Lung (tissue), 12 donors: Measurements from ENCODE around the gene DLG4. TPM values are rescaled to one million over a fixed set of nuclear protein-coding genes. Genes with fewer than 3 reads are reported as not detected.

Experiments used
- ATAC-seq: fragments of 200-7000 bp; cut with Tn5 transposase; one replicate; pipeline ENCODE4 v1.9.1; 2020; ENCODE audit warnings: moderate number of reproducible peaks; ENCODE audit not compliant: insufficient read depth, low FRiP score
- DNase-seq, 3 donors: peaks; one replicate each; pipeline ENCODE4 v3.0.0-alpha.2; 2013 to 2017
- H3K27ac ChIP-seq, 2 donors: one replicate each; pipeline ENCODE4 v1.5.1; 2013; ENCODE audit warnings: mild to moderate bottlenecking in 2 of 2, moderate library complexity in 2 of 2, control low read depth in 1 of 2, inconsistent platforms in 1 of 2, low read depth in 1 of 2, low read length in 1 of 2
- H3K27me3 ChIP-seq, 3 donors: one replicate each; pipeline ENCODE4 v1.5.1; 2013; ENCODE audit warnings: low read length in 2 of 3; ENCODE audit not compliant: control insufficient read depth in 3 of 3, insufficient read depth in 3 of 3
- H3K36me3 ChIP-seq, 4 donors: one replicate each; pipeline ENCODE4 v1.5.1; 2013; ENCODE audit warnings: low read length in 4 of 4, mild to moderate bottlenecking in 1 of 4, moderate library complexity in 1 of 4; ENCODE audit not compliant: control insufficient read depth in 4 of 4, insufficient read depth in 4 of 4
- H3K4me1 ChIP-seq, 5 donors: one replicate each; pipeline ENCODE4 v1.5.1; 2013; ENCODE audit warnings: low read length in 5 of 5, mild to moderate bottlenecking in 2 of 5, moderate library complexity in 1 of 5; ENCODE audit not compliant: control insufficient read depth in 5 of 5, insufficient read depth in 5 of 5
- H3K4me3 ChIP-seq: one replicate; pipeline ENCODE4 v1.5.1; 2013; ENCODE audit warnings: mild to moderate bottlenecking, control low read depth, moderate library complexity
- H3K9ac ChIP-seq, 2 donors: one replicate each; pipeline ENCODE4 v1.5.1; 2013; ENCODE audit warnings: low read length in 2 of 2, control low read depth in 1 of 2; ENCODE audit not compliant: insufficient read depth in 1 of 2
- H3K9me3 ChIP-seq, 4 donors: one replicate each; pipeline ENCODE4 v1.5.1; 2013; ENCODE audit warnings: low read length in 3 of 4, mild to moderate bottlenecking in 1 of 4, moderate library complexity in 1 of 4; ENCODE audit not compliant: control insufficient read depth in 4 of 4, insufficient read depth in 3 of 4
- WGBS, 2 donors: extraction: QIAGEN DNeasy Blood & Tissue Kit; methylation state at CpG; one replicate each; pipeline ENCODE4 v1.1.7; 2013; 5-methylcytosine and 5-hydroxymethylcytosine counted together
- polyA plus RNA-seq, 2 donors: library from polyadenylated mRNA; stranded (reverse); fragments of 200-250 nt; gene quantifications; one replicate each; pipeline ENCODE4 v1.2.1, GENCODE V29; 2013
- total RNA-seq, 2 donors: library from RNA; depleted of rRNA in 1 of 2; stranded (reverse); fragments of >200 nt in 1 of 2; gene quantifications; one replicate each; pipeline ENCODE4 v1.2.1, GENCODE V29; 2014 to 2021
- TF ChIP-seq, protein P1 (sequence below): IDR thresholded peaks from 2 replicates; pipeline ENCODE4 v1.5.1; 2012; ENCODE audit warnings: mild to moderate bottlenecking; ENCODE audit errors: control extremely low read depth, extremely low read depth
- donor health status: control.
- donor health status: control.
- donor health status: Bipolar disorder and iron deficiency.
- donor health status: healthy.
- donor health status: DM: yes; HTN: yes; CAD: no.

Gene DLG4
- total and polyA plus RNA-seq, 4 donors: 10.0 to 20.1 (median 15.2) TPM

DNA sequence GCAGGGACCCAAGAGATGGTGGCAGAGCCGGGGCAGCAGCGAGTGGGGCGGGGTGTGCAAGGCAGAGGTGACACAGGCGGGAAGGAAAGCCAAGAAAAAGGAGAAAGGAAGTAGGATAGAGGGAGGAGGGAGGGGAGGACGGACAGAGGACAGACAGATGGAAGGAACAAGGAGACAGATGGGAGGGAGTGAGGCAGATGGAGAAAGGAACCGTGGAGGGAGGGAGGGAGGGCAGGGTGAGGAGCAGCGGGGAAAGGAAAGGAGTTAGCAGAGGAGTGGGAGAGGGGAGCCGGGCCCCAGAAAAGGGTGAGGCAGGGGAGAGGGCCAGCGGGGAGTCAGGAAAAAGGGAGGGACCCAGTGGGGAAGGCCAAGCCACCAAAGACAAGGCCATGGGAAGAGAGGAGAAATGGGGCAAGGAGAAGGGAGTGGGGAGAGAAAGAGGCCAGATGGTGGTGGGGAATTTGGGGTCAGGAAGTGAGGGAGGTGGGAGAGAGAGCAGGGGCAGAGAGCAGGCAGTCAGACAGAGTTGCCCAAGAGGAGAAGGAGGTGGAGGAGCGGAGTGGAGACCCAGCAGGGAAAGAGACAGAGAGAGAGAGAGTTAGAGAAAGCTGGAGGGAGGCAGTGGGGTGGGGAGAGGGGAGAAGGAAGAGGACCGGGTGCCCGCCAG, 27.2 kb downstream of the DLG4 start:
- Histone ChIP-seq H3K27ac (no peak overlapping the region), H3K36me3 (peaks cover 0 to 37% (median 26%) of the 10 kb centered on the region in 4 donors), H3K9ac (no peak overlapping the region), H3K9me3 (no peaks in the 10 kb centered on the region), H3K27me3 (no peaks in the 10 kb centered on the region), H3K4me1 (no peaks in the 10 kb centered on the region), H3K4me3 (no peak overlapping the region)
- DNase-seq (no peak), ATAC-seq (no peak)
- WGBS, 2 donors: 81 to 82% methylated on average over 10 to 12 of the region's 12 CpGs
- TF ChIP-seq, protein P1, sequence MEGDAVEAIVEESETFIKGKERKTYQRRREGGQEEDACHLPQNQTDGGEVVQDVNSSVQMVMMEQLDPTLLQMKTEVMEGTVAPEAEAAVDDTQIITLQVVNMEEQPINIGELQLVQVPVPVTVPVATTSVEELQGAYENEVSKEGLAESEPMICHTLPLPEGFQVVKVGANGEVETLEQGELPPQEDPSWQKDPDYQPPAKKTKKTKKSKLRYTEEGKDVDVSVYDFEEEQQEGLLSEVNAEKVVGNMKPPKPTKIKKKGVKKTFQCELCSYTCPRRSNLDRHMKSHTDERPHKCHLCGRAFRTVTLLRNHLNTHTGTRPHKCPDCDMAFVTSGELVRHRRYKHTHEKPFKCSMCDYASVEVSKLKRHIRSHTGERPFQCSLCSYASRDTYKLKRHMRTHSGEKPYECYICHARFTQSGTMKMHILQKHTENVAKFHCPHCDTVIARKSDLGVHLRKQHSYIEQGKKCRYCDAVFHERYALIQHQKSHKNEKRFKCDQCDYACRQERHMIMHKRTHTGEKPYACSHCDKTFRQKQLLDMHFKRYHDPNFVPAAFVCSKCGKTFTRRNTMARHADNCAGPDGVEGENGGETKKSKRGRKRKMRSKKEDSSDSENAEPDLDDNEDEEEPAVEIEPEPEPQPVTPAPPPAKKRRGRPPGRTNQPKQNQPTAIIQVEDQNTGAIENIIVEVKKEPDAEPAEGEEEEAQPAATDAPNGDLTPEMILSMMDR: no peak

DNA sequence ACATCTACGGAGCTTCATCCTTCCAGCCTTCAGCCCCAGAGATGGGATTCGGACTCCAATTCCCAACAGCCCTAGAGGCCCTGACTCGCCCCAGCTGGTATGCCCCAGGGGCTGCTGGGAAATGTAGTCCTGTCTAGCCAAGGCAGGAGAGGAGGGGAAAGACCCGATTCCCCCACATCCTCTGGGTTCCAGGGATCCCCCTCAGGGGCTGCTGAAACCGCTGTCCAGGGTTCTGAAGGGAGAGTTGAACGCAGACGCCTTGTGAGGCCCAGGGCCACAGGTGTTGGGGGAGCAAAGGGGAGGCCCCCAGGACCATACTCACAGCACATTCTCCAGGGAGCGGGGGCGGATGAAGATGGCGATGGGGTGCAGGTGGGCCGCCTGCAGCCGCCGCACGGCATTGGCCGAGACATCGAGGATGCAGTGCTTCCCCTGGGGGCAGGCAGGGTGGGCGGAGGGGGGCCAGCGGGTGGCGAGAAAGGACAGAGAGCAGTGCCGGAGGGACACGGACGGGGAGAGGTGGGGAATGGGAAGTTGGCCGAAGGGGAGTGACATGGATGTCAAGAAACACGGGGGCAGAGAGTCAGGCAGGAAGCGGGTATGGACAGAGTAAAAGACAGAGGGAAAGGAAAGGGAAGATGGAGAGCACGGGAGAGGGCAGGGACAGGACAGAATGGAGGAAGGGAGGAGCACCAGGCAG, 27.9 kb downstream of the DLG4 start:
- no peaks in the 10 kb centered on the region for H3K27me3 ChIP-seq
- peaks cover 0 to 34% (median 23%) of the 10 kb centered on the region in 4 donors for H3K36me3 ChIP-seq
- TF ChIP-seq, protein P1: no peak
- DNase-seq: peak; percentile 59 to 68 (median 67)
- H3K9ac ChIP-seq: no peak overlapping the region
- 79 to 89% methylated on average over 26 of the region's 26 CpGs for WGBS, 2 donors
- no peaks in the 10 kb centered on the region for H3K9me3 ChIP-seq
- H3K4me3 ChIP-seq: no peak overlapping the region
- no peaks in the 10 kb centered on the region for H3K4me1 ChIP-seq
- H3K27ac ChIP-seq: no peak overlapping the region
- no peak for ATAC-seq

DNA sequence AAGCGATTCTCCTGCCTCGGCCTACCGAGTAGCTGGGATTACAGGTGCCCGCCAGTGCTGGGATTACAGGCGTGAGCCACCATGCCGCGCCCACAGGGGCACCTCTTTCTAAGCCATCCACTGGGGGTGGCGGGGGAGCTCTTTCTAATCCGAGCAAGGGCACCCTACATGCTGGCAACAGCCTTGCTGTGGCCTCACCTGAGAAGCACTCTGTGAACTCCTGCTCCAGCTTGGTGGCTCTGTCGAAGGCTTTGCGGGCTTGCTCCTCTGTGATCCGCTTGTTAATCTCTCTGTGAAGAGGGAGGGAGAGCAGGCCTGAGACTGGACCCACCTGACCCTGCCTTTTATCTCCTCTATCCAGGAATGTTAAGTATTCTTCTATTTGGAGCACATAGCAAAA, 28.6 kb downstream of the DLG4 start:
- no peak for DNase-seq
- H3K36me3 ChIP-seq: peaks cover 0 to 27% (median 17%) of the 10 kb centered on the region in 4 donors
- H3K9me3 ChIP-seq: no peaks in the 10 kb centered on the region
- 83 to 91% methylated on average over 12 of the region's 12 CpGs for WGBS, 2 donors
- no peaks in the 10 kb centered on the region for H3K4me1 ChIP-seq
- TF ChIP-seq, protein P1: no peak
- no peak overlapping the region for H3K4me3 ChIP-seq
- no peak overlapping the region for H3K9ac ChIP-seq
- no peak for ATAC-seq
- H3K27ac ChIP-seq: no peak overlapping the region
- H3K27me3 ChIP-seq: no peaks in the 10 kb centered on the region
